HEK293 (cell line): ENCODE measurements around the gene HIBCH.

Experiments used
- CTCF ChIA-PET: fragments of 350-600 bp; formaldehyde crosslinking; extraction: SDS; loops from one replicate; lab custom pipeline; 2021; ENCODE audit warnings: antibody characterized with exemption; lab: Yijun Ruan, JAX
- POLR2A ChIA-PET: fragments of 300-600 bp; formaldehyde crosslinking; extraction: SDS; loops from one replicate; lab custom pipeline; 2020; ENCODE audit warnings: antibody characterized with exemption, inconsistent platforms; lab: Yijun Ruan, JAX
- H3K27ac ChIP-seq: fragments of 200-500 bp; sonication (Bioruptor generic); 2 replicates; pipeline ENCODE4 v1.5.1; 2014; ENCODE audit warnings: low read depth, low read length, control low read depth, inconsistent platforms; ENCODE audit errors: extremely low read depth
- H3K36me3 ChIP-seq, 2 experiments: fragments of 200-500 bp in 1 of 2; sonication (Bioruptor generic) in 1 of 2; 1 replicate in 1 of 2; 2 replicates in 1 of 2; pipeline ENCODE4 v1.5.1; 2014 to 2017; ENCODE audit warnings: inconsistent platforms in 2 of 2, low read length in 2 of 2; ENCODE audit not compliant: control insufficient read depth in 2 of 2, insufficient read depth in 1 of 2
- H3K4me1 ChIP-seq: fragments of 200-500 bp; sonication (Bioruptor generic); 2 replicates; pipeline ENCODE4 v1.5.1; 2014; ENCODE audit warnings: mild to moderate bottlenecking, low read length, inconsistent platforms; ENCODE audit not compliant: control insufficient read depth, insufficient read depth
- H3K4me3 ChIP-seq: 2 replicates; pipeline ENCODE4 v1.5.1; 2011; ENCODE audit warnings: low read depth, mild to moderate bottlenecking, control low read depth, low read length, moderate library complexity
- H3K9me3 ChIP-seq: fragments of 200-500 bp; sonication (Bioruptor generic); 2 replicates; pipeline ENCODE4 v1.5.1; 2014; ENCODE audit warnings: low read depth, low read length, inconsistent platforms; ENCODE audit not compliant: control insufficient read depth, insufficient read depth
- GFI1B ChIP-seq: fragments of 450-650 bp; formaldehyde crosslinking; IDR thresholded peaks from 2 replicates; pipeline ENCODE4 v1.5.1; 2016; ENCODE audit warnings: missing biosample characterization, missing genetic modification characterization
- GLI2 ChIP-seq: fragments of 450-650 bp; formaldehyde crosslinking; IDR thresholded peaks from 2 replicates; pipeline ENCODE4; 2017; ENCODE audit warnings: missing biosample characterization, missing genetic modification characterization, low read depth, borderline replicate concordance
- MYNN ChIP-seq: fragments of 450-650 bp; formaldehyde crosslinking; IDR thresholded peaks from 2 replicates; pipeline ENCODE4 v1.5.1; 2016; ENCODE audit warnings: missing biosample characterization, missing genetic modification characterization, borderline replicate concordance
- OSR2 ChIP-seq: fragments of 450-650 bp; formaldehyde crosslinking; IDR thresholded peaks from 2 replicates; pipeline ENCODE4 v1.5.1; 2016; ENCODE audit warnings: missing biosample characterization, missing genetic modification characterization
- PRDM6 ChIP-seq: fragments of 450-650 bp; formaldehyde crosslinking; IDR thresholded peaks from 2 replicates; pipeline ENCODE4 v1.5.1; 2017; ENCODE audit warnings: missing biosample characterization, missing genetic modification characterization
- SP2 ChIP-seq: fragments of 450-650 bp; formaldehyde crosslinking; IDR thresholded peaks from 2 replicates; pipeline ENCODE4 v1.5.1; 2016; ENCODE audit warnings: missing biosample characterization, missing genetic modification characterization
- ZNF140 ChIP-seq: fragments of 450-650 bp; formaldehyde crosslinking; IDR thresholded peaks from 2 replicates; pipeline ENCODE4 v1.5.1; 2016; ENCODE audit warnings: missing biosample characterization, missing genetic modification characterization
- ZNF16 ChIP-seq: fragments of 450-650 bp; formaldehyde crosslinking; IDR thresholded peaks from 2 replicates; pipeline ENCODE4 v1.5.1; 2016; ENCODE audit warnings: low read depth, missing biosample characterization, missing genetic modification characterization
- ZNF184 ChIP-seq: fragments of 450-650 bp; IDR thresholded peaks from 2 replicates; pipeline ENCODE4 v1.5.1; 2018; ENCODE audit warnings: missing biosample characterization, mild to moderate bottlenecking, missing genetic modification characterization
- ZNF202 ChIP-seq: fragments of 450-650 bp; formaldehyde crosslinking; IDR thresholded peaks from 2 replicates; pipeline ENCODE4 v1.5.1; 2016; ENCODE audit warnings: missing biosample characterization, missing genetic modification characterization, borderline replicate concordance
- ZNF239 ChIP-seq: fragments of 450-650 bp; formaldehyde crosslinking; IDR thresholded peaks from 2 replicates; pipeline ENCODE4 v1.5.1; 2016; ENCODE audit warnings: missing biosample characterization, missing genetic modification characterization
- ZNF398 ChIP-seq: fragments of 450-650 bp; formaldehyde crosslinking; IDR thresholded peaks from 2 replicates; pipeline ENCODE4 v1.5.1; 2017; ENCODE audit warnings: missing biosample characterization, missing genetic modification characterization
- ZNF514 ChIP-seq: fragments of 450-650 bp; formaldehyde crosslinking; IDR thresholded peaks from 2 replicates; pipeline ENCODE4 v1.5.1; 2016; ENCODE audit warnings: missing biosample characterization, missing genetic modification characterization
- ZNF768 ChIP-seq: fragments of 450-650 bp; formaldehyde crosslinking; IDR thresholded peaks from 2 replicates; pipeline ENCODE4 v1.5.1; 2018; ENCODE audit warnings: missing biosample characterization, mild to moderate bottlenecking, missing genetic modification characterization
- TF ChIP-seq, protein P1 (sequence below): fragments of 450-650 bp; formaldehyde crosslinking; IDR thresholded peaks from 2 replicates; pipeline ENCODE4 v1.5.1; 2016; ENCODE audit warnings: missing biosample characterization, missing genetic modification characterization
- TF ChIP-seq, protein P2 (sequence below): fragments of 450-650 bp; IDR thresholded peaks from 2 replicates; pipeline ENCODE4 v1.5.1; 2018; ENCODE audit warnings: missing biosample characterization, mild to moderate bottlenecking, missing genetic modification characterization
- TF ChIP-seq, protein P3 (sequence below): fragments of 450-650 bp; formaldehyde crosslinking; IDR thresholded peaks from 2 replicates; pipeline ENCODE4 v1.5.1; 2016; ENCODE audit warnings: missing biosample characterization, missing genetic modification characterization

Gene HIBCH

DNA sequence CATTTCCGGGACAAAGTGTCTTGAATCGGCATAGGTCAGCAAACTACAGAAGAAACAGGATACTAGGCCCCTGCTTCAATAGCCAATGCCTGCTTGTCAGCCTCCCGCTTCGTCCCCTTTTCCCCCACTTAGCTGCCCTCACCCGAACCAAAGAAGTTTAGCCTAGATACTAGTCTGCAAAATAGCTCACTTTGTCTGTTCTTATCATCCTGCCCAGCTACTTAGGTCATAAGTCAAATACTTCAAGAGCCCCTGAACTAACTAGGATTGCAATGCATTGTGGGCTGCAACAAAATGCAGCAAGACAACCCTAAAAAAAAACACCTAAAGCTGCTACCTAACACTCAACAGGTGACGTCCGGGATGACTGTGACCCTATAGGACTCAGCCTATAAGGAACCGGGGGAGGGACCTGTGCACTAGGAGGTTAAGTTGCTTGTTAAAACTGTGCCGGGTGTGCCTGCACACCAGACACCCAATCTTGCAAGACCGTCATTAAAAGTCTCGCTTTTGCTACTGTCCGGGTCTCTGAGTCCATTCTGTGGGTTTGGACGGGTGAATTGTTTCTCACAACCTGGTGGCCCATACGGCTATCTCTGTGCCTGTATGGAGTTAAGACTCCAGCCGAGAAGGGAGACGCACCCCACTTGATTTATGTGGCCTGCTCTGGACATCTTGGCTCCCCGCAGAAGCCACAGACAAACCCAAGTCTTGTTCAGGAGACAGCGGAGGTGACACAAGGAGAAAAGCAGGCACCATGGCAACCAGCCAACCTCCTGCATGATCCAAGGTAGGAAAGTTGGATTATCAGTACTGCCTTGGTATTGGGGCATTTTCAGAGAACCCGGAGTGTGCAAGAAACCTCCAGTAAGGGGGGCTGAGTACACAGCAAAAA lies 105.9 kb downstream of the HIBCH start (continued):
- TF ChIP-seq, protein P1, sequence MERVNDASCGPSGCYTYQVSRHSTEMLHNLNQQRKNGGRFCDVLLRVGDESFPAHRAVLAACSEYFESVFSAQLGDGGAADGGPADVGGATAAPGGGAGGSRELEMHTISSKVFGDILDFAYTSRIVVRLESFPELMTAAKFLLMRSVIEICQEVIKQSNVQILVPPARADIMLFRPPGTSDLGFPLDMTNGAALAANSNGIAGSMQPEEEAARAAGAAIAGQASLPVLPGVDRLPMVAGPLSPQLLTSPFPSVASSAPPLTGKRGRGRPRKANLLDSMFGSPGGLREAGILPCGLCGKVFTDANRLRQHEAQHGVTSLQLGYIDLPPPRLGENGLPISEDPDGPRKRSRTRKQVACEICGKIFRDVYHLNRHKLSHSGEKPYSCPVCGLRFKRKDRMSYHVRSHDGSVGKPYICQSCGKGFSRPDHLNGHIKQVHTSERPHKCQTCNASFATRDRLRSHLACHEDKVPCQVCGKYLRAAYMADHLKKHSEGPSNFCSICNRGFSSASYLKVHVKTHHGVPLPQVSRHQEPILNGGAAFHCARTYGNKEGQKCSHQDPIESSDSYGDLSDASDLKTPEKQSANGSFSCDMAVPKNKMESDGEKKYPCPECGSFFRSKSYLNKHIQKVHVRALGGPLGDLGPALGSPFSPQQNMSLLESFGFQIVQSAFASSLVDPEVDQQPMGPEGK (tag by site-specific recombination): no peak
- no peak for TF ChIP-seq SP2 (tag by site-specific recombination)
- no peak for TF ChIP-seq PRDM6 (tag by site-specific recombination)
- TF ChIP-seq GLI2 (tag by site-specific recombination): no peak
- TF ChIP-seq ZNF514 (tag by site-specific recombination): no peak
- TF ChIP-seq OSR2 (tag by site-specific recombination): no peak
- TF ChIP-seq ZNF16 (tag by site-specific recombination): no peak
- no peak for TF ChIP-seq GFI1B (tag by site-specific recombination)
- TF ChIP-seq, protein P2, sequence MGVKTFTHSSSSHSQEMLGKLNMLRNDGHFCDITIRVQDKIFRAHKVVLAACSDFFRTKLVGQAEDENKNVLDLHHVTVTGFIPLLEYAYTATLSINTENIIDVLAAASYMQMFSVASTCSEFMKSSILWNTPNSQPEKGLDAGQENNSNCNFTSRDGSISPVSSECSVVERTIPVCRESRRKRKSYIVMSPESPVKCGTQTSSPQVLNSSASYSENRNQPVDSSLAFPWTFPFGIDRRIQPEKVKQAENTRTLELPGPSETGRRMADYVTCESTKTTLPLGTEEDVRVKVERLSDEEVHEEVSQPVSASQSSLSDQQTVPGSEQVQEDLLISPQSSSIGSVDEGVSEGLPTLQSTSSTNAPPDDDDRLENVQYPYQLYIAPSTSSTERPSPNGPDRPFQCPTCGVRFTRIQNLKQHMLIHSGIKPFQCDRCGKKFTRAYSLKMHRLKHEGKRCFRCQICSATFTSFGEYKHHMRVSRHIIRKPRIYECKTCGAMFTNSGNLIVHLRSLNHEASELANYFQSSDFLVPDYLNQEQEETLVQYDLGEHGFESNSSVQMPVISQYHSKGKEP (tag by site-specific recombination): no peak
- TF ChIP-seq ZNF768 (tag by site-specific recombination): no peak

DNA sequence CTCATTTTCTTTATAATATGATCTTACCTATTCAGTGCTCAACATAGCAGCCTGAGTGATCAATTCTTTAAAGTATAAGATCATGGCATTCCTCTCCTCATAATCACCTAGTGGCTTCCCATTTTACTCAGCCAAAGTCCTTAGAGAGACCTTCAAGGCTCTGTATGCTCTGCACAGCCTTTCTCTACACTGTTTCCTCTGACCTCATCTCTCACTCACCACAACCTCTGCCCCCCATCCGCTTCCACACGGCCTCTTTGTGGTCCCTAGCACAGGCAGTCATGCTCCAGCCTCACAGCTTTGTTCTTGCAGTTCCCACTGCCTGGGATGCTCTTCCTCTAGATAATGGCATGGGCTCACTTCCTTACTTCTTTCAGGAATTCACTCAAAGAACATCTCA lies 109.2 kb downstream of the HIBCH start:
- Histone ChIP-seq H3K27ac (no peak overlapping the region), H3K4me1 (no peaks in the 10 kb centered on the region), H3K4me3 (no peak overlapping the region), H3K36me3 (peaks cover 0 to 9% of the 10 kb centered on the region in 2 experiments; a peak in 1 of 3 replicates), H3K9me3 (no peaks in the 10 kb centered on the region)
- ChIA-PET CTCF (no interaction called here), POLR2A (no interaction called here)
- TF ChIP-seq ZNF184: no peak
- no peak for TF ChIP-seq MYNN (tag by site-specific recombination)
- TF ChIP-seq ZNF239 (tag by site-specific recombination): no peak
- TF ChIP-seq ZNF140: no peak
- TF ChIP-seq, protein P3, sequence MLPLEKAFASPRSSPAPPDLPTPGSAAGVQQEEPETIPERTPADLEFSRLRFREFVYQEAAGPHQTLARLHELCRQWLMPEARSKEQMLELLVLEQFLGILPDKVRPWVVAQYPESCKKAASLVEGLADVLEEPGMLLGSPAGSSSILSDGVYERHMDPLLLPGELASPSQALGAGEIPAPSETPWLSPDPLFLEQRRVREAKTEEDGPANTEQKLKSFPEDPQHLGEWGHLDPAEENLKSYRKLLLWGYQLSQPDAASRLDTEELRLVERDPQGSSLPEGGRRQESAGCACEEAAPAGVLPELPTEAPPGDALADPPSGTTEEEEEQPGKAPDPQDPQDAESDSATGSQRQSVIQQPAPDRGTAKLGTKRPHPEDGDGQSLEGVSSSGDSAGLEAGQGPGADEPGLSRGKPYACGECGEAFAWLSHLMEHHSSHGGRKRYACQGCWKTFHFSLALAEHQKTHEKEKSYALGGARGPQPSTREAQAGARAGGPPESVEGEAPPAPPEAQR: no peak
- TF ChIP-seq ZNF202 (tag by site-specific recombination): no peak
- TF ChIP-seq ZNF398 (tag by site-specific recombination): no peak
